K562 (cell line): ENCODE measurements around the gene SVOP. TPM values are rescaled to one million over a fixed set of nuclear protein-coding genes. Genes with fewer than 3 reads are reported as not detected.

Experiments used
- ATAC-seq: fragments of 200-7000 bp; cut with Tn5 transposase; 3 replicates; pipeline ENCODE4 v1.9.1; 2020; ENCODE audit warnings: moderate library complexity
- BruUV-seq: library from RNA; stranded (reverse); fragments of 400-500 nt; replicated peaks from 2 replicates; lab custom pipeline; 2021; lab: Mats Ljungman, UMichigan
- CTCF ChIA-PET: fragments of 300-600 bp; formaldehyde crosslinking; extraction: SDS; loops from one replicate; lab custom pipeline; 2021; ENCODE audit warnings: low intra/inter-chr PET ratio; lab: Yijun Ruan, JAX
- POLR2A ChIA-PET: fragments of 300-600, 350-650 bp; sonication (Branson Sonifier 250); formaldehyde crosslinking; extraction: SDS; loops from one replicate; lab custom pipeline; 2021; ENCODE audit warnings: antibody characterized with exemption, inconsistent platforms; lab: Yijun Ruan, JAX
- DNase-seq, 4 experiments: peaks; one replicate each; pipeline versions ENCODE4 v3.0.0 to v3.0.0-alpha.2; 2011 to 2018; ENCODE audit warnings: low spot score in 3 of 4, mixed read lengths in 3 of 4; ENCODE audit errors: extremely low read depth in 1 of 4
- FAIRE-seq: peaks from 2 replicates; lab custom pipeline; 2011; peaks lifted over from hg19 to GRCh38; lab: Jason Lieb, UNC
- H2AFZ ChIP-seq: 2 replicates; pipeline ENCODE4 v1.6.0; 2011; ENCODE audit warnings: low read depth, low read length, control low read depth, inconsistent platforms
- H3K27ac ChIP-seq: fragments of 200-600 bp; 3 replicates; pipeline ENCODE4 v1.8.0; 2011; ENCODE audit warnings: low read depth, mild to moderate bottlenecking, control low read depth, inconsistent platforms, low read length, moderate library complexity, mixed read lengths; ENCODE audit errors: extremely low read depth
- H3K27me3 ChIP-seq, 2 experiments: fragments of 300-600 bp in 1 of 2; 2 replicates in 1 of 2; 3 replicates in 1 of 2; pipeline versions ENCODE4 v1.6.0 to v1.8.0; 2011; ENCODE audit warnings: inconsistent platforms in 2 of 2, low read length in 2 of 2, mild to moderate bottlenecking in 1 of 2, mixed read lengths in 1 of 2, moderate library complexity in 1 of 2; ENCODE audit not compliant: control insufficient read depth in 2 of 2, insufficient read depth in 2 of 2
- H3K36me3 ChIP-seq: fragments of 300-600 bp; 3 replicates; pipeline ENCODE4 v1.8.0; 2011; ENCODE audit warnings: mild to moderate bottlenecking, low read length, inconsistent platforms; ENCODE audit not compliant: control insufficient read depth, insufficient read depth
- H3K4me1 ChIP-seq, 2 experiments: fragments of 200-600 bp in 1 of 2; replicated peaks in 1 of 2; 2 replicates in 1 of 2; 3 replicates in 1 of 2; pipeline versions ENCODE4 v1.5.1 to v1.8.0; 2011; ENCODE audit warnings: inconsistent platforms in 2 of 2, low read length in 2 of 2, mild to moderate bottlenecking in 1 of 2, mixed read lengths in 1 of 2, moderate library complexity in 1 of 2; ENCODE audit not compliant: control insufficient read depth in 2 of 2, insufficient read depth in 2 of 2
- H3K4me2 ChIP-seq: 2 replicates; pipeline ENCODE4 v1.6.1; 2011; ENCODE audit warnings: low read length, control low read depth, inconsistent platforms, mixed read lengths; ENCODE audit not compliant: insufficient read depth
- H3K4me3 ChIP-seq: fragments of 200-600 bp; sonication (generic), shearing (Covaris generic); 2 replicates; pipeline ENCODE4 v1.5.1; 2016; ENCODE audit warnings: control low read depth, inconsistent platforms
- H3K79me2 ChIP-seq: fragments of 200-600 bp; 3 replicates; pipeline ENCODE4 v1.8.0; 2011; ENCODE audit warnings: low read length, inconsistent platforms; ENCODE audit not compliant: control insufficient read depth, insufficient read depth
- H3K9ac ChIP-seq, 2 experiments: 2 replicates each; pipeline versions ENCODE4 v1.6.0 to v1.6.1; 2011; ENCODE audit warnings: low read depth in 2 of 2, low read length in 2 of 2, control low read depth in 1 of 2, inconsistent platforms in 1 of 2, mild to moderate bottlenecking in 1 of 2, mixed read lengths in 1 of 2; ENCODE audit not compliant: insufficient read depth in 1 of 2
- H3K9me1 ChIP-seq: one replicate; pipeline ENCODE4 v1.6.0; 2011; ENCODE audit warnings: inconsistent platforms, mild to moderate bottlenecking, low read length, moderate library complexity; ENCODE audit not compliant: control insufficient read depth, insufficient read depth
- H3K9me3 ChIP-seq: replicated peaks from 2 replicates; pipeline ENCODE4 v1.5.1; 2011; ENCODE audit warnings: low read depth, low read length, inconsistent platforms; ENCODE audit not compliant: control insufficient read depth, insufficient read depth
- H4K20me1 ChIP-seq: replicated peaks from 2 replicates; pipeline ENCODE4 v1.6.1; 2011; ENCODE audit warnings: low read length, inconsistent platforms, mixed read lengths; ENCODE audit not compliant: control insufficient read depth, insufficient read depth
- BRD9 ChIP-seq: fragments of 450-650 bp; IDR thresholded peaks from 2 replicates; pipeline ENCODE4 v1.6.1; 2018; ENCODE audit warnings: low read depth; ENCODE audit not compliant: partially characterized antibody
- FOXK1 ChIP-seq: sonication (generic); formaldehyde crosslinking; IDR thresholded peaks from 2 replicates; pipeline ENCODE4 v1.8.0; 2022; ENCODE audit warnings: missing genetic modification reagents, mild to moderate bottlenecking, borderline replicate concordance
- JUND ChIP-seq, 2 experiments: IDR thresholded peaks; 2 replicates in 1 of 2; 3 replicates in 1 of 2; pipeline ENCODE4 v1.6.1; 2011; ENCODE audit warnings: borderline replicate concordance in 2 of 2, low read depth in 2 of 2, low read length in 2 of 2, improper control_type of control experiment in 1 of 2, missing biosample characterization in 1 of 2, missing genetic modification characterization in 1 of 2, missing genetic modification reagents in 1 of 2
- MED1 ChIP-seq: sonication (generic); formaldehyde crosslinking; IDR thresholded peaks from 2 replicates; pipeline ENCODE4 v1.8.1; 2023; ENCODE audit warnings: missing genetic modification reagents, borderline replicate concordance
- POLR2H ChIP-seq: IDR thresholded peaks from 2 replicates; pipeline ENCODE4 v1.6.1; 2016; ENCODE audit warnings: missing genetic modification characterization, low read depth, mild to moderate bottlenecking, control low read depth, missing compliant biosample characterization, moderate library complexity
- RHOXF2B ChIP-seq: fragments of 250-450 bp; sonication (Bioruptor Pico); conservative IDR thresholded peaks from 2 replicates; pipeline ENCODE4 v1.5.1; 2021
- SMAD2 ChIP-seq: fragments of 150-350 bp; IDR thresholded peaks from 2 replicates; pipeline ENCODE4 v1.6.1; 2014; ENCODE audit warnings: low read depth, mild to moderate bottlenecking, low read length
- SRSF1 ChIP-seq: fragments of 200-400 bp; formaldehyde crosslinking; IDR thresholded peaks from 2 replicates; pipeline ENCODE4 v1.6.1; 2017; ENCODE audit warnings: mild to moderate bottlenecking, low read depth, low read length, moderate library complexity
- ZNF134 ChIP-seq: fragments of 250-450 bp; sonication (Bioruptor Pico); conservative IDR thresholded peaks from 2 replicates; pipeline ENCODE4 v1.4.0; 2020
- ZNF217 ChIP-seq: sonication (generic); formaldehyde crosslinking; IDR thresholded peaks from 2 replicates; pipeline ENCODE4 v1.8.0; 2022; ENCODE audit warnings: mild to moderate bottlenecking, missing genetic modification reagents
- ZNF57 ChIP-seq: fragments of 450-650 bp; formaldehyde crosslinking; IDR thresholded peaks from 2 replicates; pipeline ENCODE4 v1.4.0; 2020; ENCODE audit warnings: mild to moderate bottlenecking, moderate library complexity
- WGBS: fragments of 100-300 bp; shearing (Covaris generic); methylation state at CpG from one replicate; pipeline ENCODE4 v1.1.6; 2016; ENCODE audit warnings: low coverage, mixed read lengths; ENCODE audit not compliant: insufficient coverage; ENCODE audit errors: missing lambda C conversion rate; 5-methylcytosine and 5-hydroxymethylcytosine counted together
- in situ Hi-C: fragments of 300-500 bp; cut with MboI; formaldehyde crosslinking; loops from 4 replicates; pipeline ENCODE4 v1.15.0; 2018; ENCODE audit warnings: inconsistent platforms, mixed read lengths
- intact Hi-C: fragments of 100-400 bp; cut with micrococcal nuclease; formaldehyde crosslinking; loops from 2 replicates; pipeline ENCODE4 v1.14.2; 2022
- polyA plus RNA-seq, 8 experiments: library from polyadenylated mRNA; depleted of rRNA in 4 of 8; stranded (reverse) in 5 of 8; unstranded in 3 of 8; fragments of >200 nt; fragmentation: Nextera tagmentation in 2 of 8; fragmentation: Illumina TruSeq in 1 of 8; extraction: Ambion mirVana in 2 of 8; extraction: Trizol in 1 of 8; gene quantifications; 2 replicates each; pipeline versions ENCODE4 v1.2.1 to v1.2.3, GENCODE V29; 2011 to 2014; ENCODE audit warnings: inconsistent platforms in 1 of 8, missing spikeins in 1 of 8
- total RNA-seq, 7 experiments: library from RNA; depleted of rRNA in 6 of 7; stranded (reverse); fragments of >200 nt in 6 of 7; fragmentation: Illumina TruSeq in 2 of 7; extraction: Trizol in 2 of 7; gene quantifications; 2 replicates each; pipeline versions ENCODE4 v1.2.1 to v1.2.3, GENCODE V29; 2011 to 2021; ENCODE audit warnings: low replicate concordance in 1 of 7
- TF ChIP-seq, protein P1 (sequence below): fragments of 250-450 bp; sonication (Bioruptor Pico); IDR thresholded peaks from 2 replicates; pipeline ENCODE4 v1.5.0; 2021; ENCODE audit warnings: mild to moderate bottlenecking, borderline replicate concordance
- TF ChIP-seq, protein P2 (sequence below): sonication (generic); formaldehyde crosslinking; IDR thresholded peaks from 2 replicates; pipeline ENCODE4 v1.8.1; 2023; ENCODE audit warnings: mild to moderate bottlenecking, missing genetic modification reagents, moderate library complexity
- TF ChIP-seq, protein P3 (sequence below), 2 experiments: IDR thresholded peaks; 2 replicates each; pipeline ENCODE4 v1.6.1; 2012; ENCODE audit warnings: improper control_type of control experiment in 2 of 2, low read depth in 2 of 2, low read length in 2 of 2, borderline replicate concordance in 1 of 2
- TF ChIP-seq, protein P4 (sequence below): sonication (generic); formaldehyde crosslinking; IDR thresholded peaks from 2 replicates; pipeline ENCODE4 v1.8.0; 2022; ENCODE audit warnings: mild to moderate bottlenecking, missing genetic modification reagents

Gene SVOP
- total and polyA plus RNA-seq, 9 of the 15 experiments (the other 6 are each of a cell fraction or from before 2014, with no cell fraction given), result 0.01 to 0.09 (median 0.06) TPM; not detected in 1

DNA sequence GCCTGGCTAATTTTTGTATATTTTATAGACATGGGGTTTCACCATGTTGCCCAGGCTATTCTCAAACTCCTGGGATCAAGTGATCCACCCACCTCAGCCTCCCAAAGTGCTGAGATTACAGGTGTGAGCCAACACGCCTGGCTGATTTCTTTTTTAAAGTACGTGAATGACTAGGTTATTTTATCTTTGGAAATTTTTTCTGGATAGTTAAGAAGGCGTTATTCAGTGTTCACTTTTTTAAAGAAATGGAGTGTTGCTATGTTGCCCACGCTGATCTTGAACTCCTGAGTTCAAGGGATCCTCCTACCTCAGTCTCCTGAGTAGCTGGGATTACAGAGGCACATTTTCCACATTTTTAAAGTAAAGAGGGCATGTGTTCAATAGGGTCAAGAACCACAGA, 58.6 kb downstream of the SVOP start:
- Histone ChIP-seq H3K79me2 (no peaks in the 10 kb centered on the region), H3K9me3 (no peaks in the 10 kb centered on the region), H3K4me2 (no peak overlapping the region), H3K9me1 (no peaks in the 10 kb centered on the region), H3K4me1 (no peaks in the 10 kb centered on the region), H2AFZ (no peak overlapping the region), H3K27ac (no peak overlapping the region), H3K9ac (no peak overlapping the region), H3K27me3 (peaks cover 9 to 40% of the 10 kb centered on the region in 2 experiments; a peak in 4 of 5 replicates), H4K20me1 (no peaks in the 10 kb centered on the region; the same call in 1 of the 2 replicates), H3K36me3 (no peaks in the 10 kb centered on the region), H3K4me3 (no peak overlapping the region)
- POLR2A ChIA-PET, result no interaction called here
- DNase-seq, result no peak
- intact Hi-C loops, result no loop called here
- no peak for ATAC-seq
- CTCF ChIA-PET, result no interaction called here
- in situ Hi-C loops, result no loop called here
- no TSS peak for BruUV-seq
- no peak for FAIRE-seq
- 0% methylated on average over 4 of the region's 4 CpGs for WGBS
- no peak for TF ChIP-seq SMAD2
- TF ChIP-seq ZNF217 (CRISPR knock-in tag), result no peak
- no peak for TF ChIP-seq POLR2H (tag)
- no peak for TF ChIP-seq ZNF134 (CRISPR knock-in tag)
- no peak for TF ChIP-seq JUND (IDR thresholded peaks at IDR 0.05; ENCODE audit: borderline replicate concordance, low read depth, low read length)
- TF ChIP-seq JUND (tag; IDR thresholded peaks at IDR 0.05; ENCODE audit: borderline replicate concordance, low read depth, low read length), result no peak
- no peak for TF ChIP-seq SRSF1
- TF ChIP-seq MED1 (CRISPR knock-in tag), result no peak
- no peak for TF ChIP-seq RHOXF2B
- no peak for TF ChIP-seq BRD9
- TF ChIP-seq ZNF57, result no peak
- TF ChIP-seq, protein P1, sequence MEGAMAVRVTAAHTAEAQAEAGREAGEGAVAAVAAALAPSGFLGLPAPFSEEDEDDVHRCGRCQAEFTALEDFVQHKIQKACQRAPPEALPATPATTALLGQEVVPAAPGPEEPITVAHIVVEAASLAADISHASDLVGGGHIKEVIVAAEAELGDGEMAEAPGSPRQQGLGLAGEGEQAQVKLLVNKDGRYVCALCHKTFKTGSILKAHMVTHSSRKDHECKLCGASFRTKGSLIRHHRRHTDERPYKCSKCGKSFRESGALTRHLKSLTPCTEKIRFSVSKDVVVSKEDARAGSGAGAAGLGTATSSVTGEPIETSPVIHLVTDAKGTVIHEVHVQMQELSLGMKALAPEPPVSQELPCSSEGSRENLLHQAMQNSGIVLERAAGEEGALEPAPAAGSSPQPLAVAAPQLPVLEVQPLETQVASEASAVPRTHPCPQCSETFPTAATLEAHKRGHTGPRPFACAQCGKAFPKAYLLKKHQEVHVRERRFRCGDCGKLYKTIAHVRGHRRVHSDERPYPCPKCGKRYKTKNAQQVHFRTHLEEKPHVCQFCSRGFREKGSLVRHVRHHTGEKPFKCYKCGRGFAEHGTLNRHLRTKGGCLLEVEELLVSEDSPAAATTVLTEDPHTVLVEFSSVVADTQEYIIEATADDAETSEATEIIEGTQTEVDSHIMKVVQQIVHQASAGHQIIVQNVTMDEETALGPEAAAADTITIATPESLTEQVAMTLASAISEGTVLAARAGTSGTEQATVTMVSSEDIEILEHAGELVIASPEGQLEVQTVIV (CRISPR knock-in tag), result no peak
- TF ChIP-seq, protein P2, sequence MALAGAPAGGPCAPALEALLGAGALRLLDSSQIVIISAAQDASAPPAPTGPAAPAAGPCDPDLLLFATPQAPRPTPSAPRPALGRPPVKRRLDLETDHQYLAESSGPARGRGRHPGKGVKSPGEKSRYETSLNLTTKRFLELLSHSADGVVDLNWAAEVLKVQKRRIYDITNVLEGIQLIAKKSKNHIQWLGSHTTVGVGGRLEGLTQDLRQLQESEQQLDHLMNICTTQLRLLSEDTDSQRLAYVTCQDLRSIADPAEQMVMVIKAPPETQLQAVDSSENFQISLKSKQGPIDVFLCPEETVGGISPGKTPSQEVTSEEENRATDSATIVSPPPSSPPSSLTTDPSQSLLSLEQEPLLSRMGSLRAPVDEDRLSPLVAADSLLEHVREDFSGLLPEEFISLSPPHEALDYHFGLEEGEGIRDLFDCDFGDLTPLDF (CRISPR knock-in tag), result no peak
- no peak for TF ChIP-seq FOXK1 (CRISPR knock-in tag)
- TF ChIP-seq, protein P3, sequence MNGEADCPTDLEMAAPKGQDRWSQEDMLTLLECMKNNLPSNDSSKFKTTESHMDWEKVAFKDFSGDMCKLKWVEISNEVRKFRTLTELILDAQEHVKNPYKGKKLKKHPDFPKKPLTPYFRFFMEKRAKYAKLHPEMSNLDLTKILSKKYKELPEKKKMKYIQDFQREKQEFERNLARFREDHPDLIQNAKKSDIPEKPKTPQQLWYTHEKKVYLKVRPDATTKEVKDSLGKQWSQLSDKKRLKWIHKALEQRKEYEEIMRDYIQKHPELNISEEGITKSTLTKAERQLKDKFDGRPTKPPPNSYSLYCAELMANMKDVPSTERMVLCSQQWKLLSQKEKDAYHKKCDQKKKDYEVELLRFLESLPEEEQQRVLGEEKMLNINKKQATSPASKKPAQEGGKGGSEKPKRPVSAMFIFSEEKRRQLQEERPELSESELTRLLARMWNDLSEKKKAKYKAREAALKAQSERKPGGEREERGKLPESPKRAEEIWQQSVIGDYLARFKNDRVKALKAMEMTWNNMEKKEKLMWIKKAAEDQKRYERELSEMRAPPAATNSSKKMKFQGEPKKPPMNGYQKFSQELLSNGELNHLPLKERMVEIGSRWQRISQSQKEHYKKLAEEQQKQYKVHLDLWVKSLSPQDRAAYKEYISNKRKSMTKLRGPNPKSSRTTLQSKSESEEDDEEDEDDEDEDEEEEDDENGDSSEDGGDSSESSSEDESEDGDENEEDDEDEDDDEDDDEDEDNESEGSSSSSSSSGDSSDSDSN (IDR thresholded peaks at IDR 0.05; ENCODE audit: borderline replicate concordance in 1 of 2, low read depth in 2 of 2, low read length in 2 of 2), result no peak
- TF ChIP-seq, protein P4, sequence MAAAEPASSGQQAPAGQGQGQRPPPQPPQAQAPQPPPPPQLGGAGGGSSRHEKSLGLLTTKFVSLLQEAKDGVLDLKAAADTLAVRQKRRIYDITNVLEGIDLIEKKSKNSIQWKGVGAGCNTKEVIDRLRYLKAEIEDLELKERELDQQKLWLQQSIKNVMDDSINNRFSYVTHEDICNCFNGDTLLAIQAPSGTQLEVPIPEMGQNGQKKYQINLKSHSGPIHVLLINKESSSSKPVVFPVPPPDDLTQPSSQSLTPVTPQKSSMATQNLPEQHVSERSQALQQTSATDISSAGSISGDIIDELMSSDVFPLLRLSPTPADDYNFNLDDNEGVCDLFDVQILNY (CRISPR knock-in tag), result no peak
